ENCODE measurements around the gene RLN2. TPM values are rescaled to one million over a fixed set of nuclear protein-coding genes. Genes with fewer than 3 reads are reported as not detected.

Gene RLN2
- polyA plus RNA-seq, 3 donors = 3.1 to 3.6 (median 3.2) TPM

DNA sequence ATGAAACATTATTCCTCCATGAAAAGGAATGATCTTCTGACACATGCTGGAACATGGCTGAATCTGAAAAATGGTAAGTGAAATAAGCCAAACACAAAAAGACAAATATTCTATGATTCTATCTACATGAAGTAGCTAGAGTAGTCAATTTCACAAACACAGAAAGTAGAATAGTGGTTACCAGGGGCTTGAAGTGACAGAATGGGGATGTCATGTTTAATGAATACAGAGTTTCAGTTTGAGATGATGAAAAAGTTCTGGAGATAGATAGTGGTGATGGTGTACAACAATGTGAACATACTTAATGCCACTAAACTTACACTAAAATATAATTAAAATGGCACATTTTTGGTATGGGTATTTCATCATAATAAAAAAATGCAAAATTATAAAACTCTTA is 18.3 kb downstream of the RLN2 start:
- DNase-seq (ENCODE audit: extremely low read depth in 1 of 11, low read depth in 9 of 11, low spot score in 4 of 11) = no peak

- no peak for DNase-seq (ENCODE audit: extremely low read depth in 1 of 11, low read depth in 9 of 11, low spot score in 4 of 11)
These were observed 26.0 kb downstream of the RLN2 start for GRCh38 chr9:5278486-5278885.

- DNase-seq (ENCODE audit: extremely low read depth in 1 of 11, low read depth in 9 of 11, low spot score in 4 of 11) = no peak
These were observed 29.7 kb downstream of the RLN2 start for GRCh38 chr9:5274770-5275169.

DNA sequence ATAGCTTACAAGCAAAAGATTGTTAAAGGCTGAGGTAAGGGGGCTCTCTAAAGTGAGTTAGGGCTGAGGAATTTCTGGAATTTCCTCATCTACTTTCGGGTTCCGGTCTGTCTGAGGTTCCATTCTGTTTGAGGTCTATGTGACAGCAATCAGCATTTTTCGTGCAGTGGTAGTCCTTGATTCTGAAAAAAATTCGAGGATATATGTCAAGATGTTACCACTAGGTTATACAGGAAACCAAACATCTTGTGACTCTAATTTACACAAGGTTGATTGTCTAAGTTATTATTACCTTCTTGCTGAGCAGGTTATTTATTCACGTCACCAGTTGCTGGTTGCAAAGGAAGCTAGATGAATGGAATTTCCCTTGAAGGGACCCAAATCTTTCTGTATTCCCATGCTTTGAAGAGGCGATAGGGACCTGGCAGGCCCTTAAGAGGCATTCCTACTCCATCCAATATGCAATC is 35.2 kb downstream of the RLN2 start:
- DNase-seq (ENCODE audit: extremely low read depth in 1 of 11, low read depth in 9 of 11, low spot score in 4 of 11) = no peak

GRCh38 chr9:5265939-5266338 is 38.6 kb downstream of the RLN2 start:
- no peak for DNase-seq (ENCODE audit: extremely low read depth in 1 of 11, low read depth in 9 of 11, low spot score in 4 of 11)

GRCh38 chr9:5264219-5264595 is 40.3 kb downstream of the RLN2 start:
- no peak for DNase-seq (ENCODE audit: extremely low read depth in 1 of 11, low read depth in 9 of 11, low spot score in 4 of 11)

GRCh38 chr9:5263351-5264218 is 40.9 kb downstream of the RLN2 start:
- no peak for DNase-seq (ENCODE audit: extremely low read depth in 1 of 11, low read depth in 9 of 11, low spot score in 4 of 11)

Other genes with a start within 250 kb of the RLN2 start
- gene INSL6, start 119.1 kb downstream of the RLN2 start, polyA plus RNA-seq (ENCODE audit: insufficient read length in 3 of 3) = 1 to 10 TPM in 1 of 3 donors, under 1 TPM in 2; 0.33 to 1.1 (median 0.67) TPM
- not detected for gene INSL4, start 73.3 kb downstream of the RLN2 start, polyA plus RNA-seq (ENCODE audit: insufficient read length in 3 of 3)
- under 1 TPM; 0.48 to 0.82 (median 0.72) TPM for gene RLN1, start 35.2 kb upstream of the RLN2 start, polyA plus RNA-seq (ENCODE audit: insufficient read length in 3 of 3)
- 10 to 100 TPM; 33.9 to 40.0 (median 37.1) TPM for gene PLGRKT, start 133.2 kb upstream of the RLN2 start, polyA plus RNA-seq (ENCODE audit: insufficient read length in 3 of 3)
- 1 to 10 TPM in 1 of 3 donors, under 1 TPM in 2; 0.50 to 1.2 (median 0.80) TPM for gene CD274, start 145.8 kb upstream of the RLN2 start, polyA plus RNA-seq (ENCODE audit: insufficient read length in 3 of 3)
- under 1 TPM in 2 of 3 donors, not detected in 1; 0.10 to 0.12 TPM for gene PDCD1LG2, start 205.8 kb upstream of the RLN2 start, polyA plus RNA-seq (ENCODE audit: insufficient read length in 3 of 3)